ENCODE results near the gene GXYLT2. TPM values are rescaled to one million over a fixed set of nuclear protein-coding genes. Genes with fewer than 3 reads are reported as not detected.

GXYLT2 gene
- total and polyA plus RNA-seq, 2 donors (not counting 1 experiment from before 2014, with no cell fraction given): 6.6 to 25.9 TPM

- no peak overlapping the region for H3K4me2 ChIP-seq (ENCODE audit: extremely low read depth, insufficient read depth, low read length)
- H3K4me1 ChIP-seq (ENCODE audit: control insufficient read depth, extremely low read depth, insufficient read depth, low read length): peaks cover under 1% of the 10 kb centered on the region
- TF ChIP-seq EZH2 (IDR thresholded peaks at IDR 0.05; ENCODE audit: low read length, missing control alignments) (no peak), CTCF (conservative IDR thresholded peaks at IDR 0.05 in 1 of 2, IDR thresholded peaks at IDR 0.05 in 1 of 2; ENCODE audit: low read depth in 1 of 2, low read length in 2 of 2) (no peak)
- no peaks in the 10 kb centered on the region for H3K79me2 ChIP-seq (ENCODE audit: control insufficient read depth, insufficient read depth, low read length)
- H3K27ac ChIP-seq (ENCODE audit: insufficient read depth, low read length): no peak overlapping the region
- H3K4me3 ChIP-seq (replicated peaks in 1 of 4; ENCODE audit: control extremely low read depth in 1 of 4, insufficient read depth in 1 of 4, low read depth in 3 of 4, low read length in 4 of 4): no peak overlapping the region
- H4K20me1 ChIP-seq (ENCODE audit: control insufficient read depth, extremely low read depth, insufficient read depth, low read length): no peaks in the 10 kb centered on the region
- no peaks in the 10 kb centered on the region for H3K9me3 ChIP-seq (ENCODE audit: control insufficient read depth, insufficient read depth, low read depth, low read length)
- no peak overlapping the region for H2AFZ ChIP-seq (ENCODE audit: low read length)
- H3K36me3 ChIP-seq (ENCODE audit: control insufficient read depth, insufficient read depth, low read length): no peaks in the 10 kb centered on the region
- no peak for DNase-seq (ENCODE audit: low read depth in 2 of 2)
- no peak overlapping the region for H3K9ac ChIP-seq (ENCODE audit: insufficient read depth, low read length)
- no peaks in the 10 kb centered on the region for H3K27me3 ChIP-seq (ENCODE audit: control insufficient read depth, insufficient read depth, low read length)
Measured at GRCh38 chr3:72950801-72951200, 63.0 kb downstream of the GXYLT2 start.

GRCh38 chr3:72951259-72951722 lies 63.4 kb downstream of the GXYLT2 start:
- Histone ChIP-seq H3K4me3 (replicated peaks in 1 of 4; ENCODE audit: control extremely low read depth in 1 of 4, insufficient read depth in 1 of 4, low read depth in 3 of 4, low read length in 4 of 4) (no peak overlapping the region), H3K9me3 (ENCODE audit: control insufficient read depth, insufficient read depth, low read depth, low read length) (no peaks in the 10 kb centered on the region), H4K20me1 (ENCODE audit: control insufficient read depth, extremely low read depth, insufficient read depth, low read length) (no peaks in the 10 kb centered on the region), H2AFZ (ENCODE audit: low read length) (no peak overlapping the region), H3K27me3 (ENCODE audit: control insufficient read depth, insufficient read depth, low read length) (no peaks in the 10 kb centered on the region), H3K79me2 (ENCODE audit: control insufficient read depth, insufficient read depth, low read length) (no peaks in the 10 kb centered on the region), H3K4me1 (ENCODE audit: control insufficient read depth, extremely low read depth, insufficient read depth, low read length) (no peaks in the 10 kb centered on the region), H3K4me2 (ENCODE audit: extremely low read depth, insufficient read depth, low read length) (no peak overlapping the region), H3K36me3 (ENCODE audit: control insufficient read depth, insufficient read depth, low read length) (no peaks in the 10 kb centered on the region), H3K9ac (ENCODE audit: insufficient read depth, low read length) (no peak overlapping the region), H3K27ac (ENCODE audit: insufficient read depth, low read length) (no peak overlapping the region)
- TF ChIP-seq EZH2 (IDR thresholded peaks at IDR 0.05; ENCODE audit: low read length, missing control alignments) (no peak), CTCF (conservative IDR thresholded peaks at IDR 0.05 in 1 of 2, IDR thresholded peaks at IDR 0.05 in 1 of 2; ENCODE audit: low read depth in 1 of 2, low read length in 2 of 2) (no peak)
- no peak for DNase-seq (ENCODE audit: low read depth in 2 of 2)

- no peak overlapping the region for H3K9ac ChIP-seq (ENCODE audit: insufficient read depth, low read length)
- H3K4me2 ChIP-seq (ENCODE audit: extremely low read depth, insufficient read depth, low read length): no peak overlapping the region
- H3K79me2 ChIP-seq (ENCODE audit: control insufficient read depth, insufficient read depth, low read length): no peaks in the 10 kb centered on the region
- peak in 1 of 2 donors; percentile 50 for DNase-seq (ENCODE audit: low read depth in 2 of 2)
- H3K4me1 ChIP-seq (ENCODE audit: control insufficient read depth, extremely low read depth, insufficient read depth, low read length): no peaks in the 10 kb centered on the region
- no peaks in the 10 kb centered on the region for H3K9me3 ChIP-seq (ENCODE audit: control insufficient read depth, insufficient read depth, low read depth, low read length)
- H3K27ac ChIP-seq (ENCODE audit: insufficient read depth, low read length): no peak overlapping the region
- TF ChIP-seq CTCF (conservative IDR thresholded peaks at IDR 0.05 in 1 of 2, IDR thresholded peaks at IDR 0.05 in 1 of 2; ENCODE audit: low read depth in 1 of 2, low read length in 2 of 2): no peak
- no peak for TF ChIP-seq EZH2 (IDR thresholded peaks at IDR 0.05; ENCODE audit: low read length, missing control alignments)
- H2AFZ ChIP-seq (ENCODE audit: low read length): no peak overlapping the region
- H4K20me1 ChIP-seq (ENCODE audit: control insufficient read depth, extremely low read depth, insufficient read depth, low read length): no peaks in the 10 kb centered on the region
- no peak overlapping the region for H3K4me3 ChIP-seq (replicated peaks in 1 of 4; ENCODE audit: control extremely low read depth in 1 of 4, insufficient read depth in 1 of 4, low read depth in 3 of 4, low read length in 4 of 4)
- no peaks in the 10 kb centered on the region for H3K36me3 ChIP-seq (ENCODE audit: control insufficient read depth, insufficient read depth, low read length)
- H3K27me3 ChIP-seq (ENCODE audit: control insufficient read depth, insufficient read depth, low read length): no peaks in the 10 kb centered on the region
Measured at GRCh38 chr3:72953325-72953956, 65.6 kb downstream of the GXYLT2 start.
